WERI-Rb-1 (cell line): Measurements from ENCODE around the gene IRF5.
"Not testable (repeated sequence)": the region's sequence is repeated elsewhere in the genome, so short reads cannot be mapped to it uniquely, and the experiment has no call there.

ENCODE experiments used
- DNase-seq: peaks from one replicate; pipeline ENCODE4 v3.0.0-alpha.2; 2020
- H3K27ac ChIP-seq: fragments of 250-450 bp; sonication (Bioruptor Pico); 2 replicates; pipeline ENCODE4 v1.5.1; 2020; ENCODE audit warnings: mild to moderate bottlenecking, moderate library complexity
- H3K27me3 ChIP-seq: fragments of 250-450 bp; sonication (Bioruptor Pico); 2 replicates; pipeline ENCODE4 v1.5.1; 2021; ENCODE audit warnings: mild to moderate bottlenecking, low read depth, moderate library complexity; ENCODE audit not compliant: insufficient read depth, severe bottlenecking
- H3K36me3 ChIP-seq: fragments of 250-450 bp; sonication (Bioruptor Pico); 2 replicates; pipeline ENCODE4 v1.5.1; 2020; ENCODE audit warnings: mild to moderate bottlenecking, moderate library complexity
- H3K4me3 ChIP-seq: 2 replicates; pipeline ENCODE4 v1.5.1; 2011; ENCODE audit warnings: low read depth, mild to moderate bottlenecking, control low read depth, low read length
- H3K9me3 ChIP-seq: fragments of 250-450 bp; sonication (Bioruptor Pico); 2 replicates; pipeline ENCODE4 v1.5.1; 2021; ENCODE audit warnings: mild to moderate bottlenecking, moderate library complexity; ENCODE audit not compliant: severe bottlenecking
- TF ChIP-seq, protein P1 (sequence below): IDR thresholded peaks from 2 replicates; pipeline ENCODE4 v1.5.1; 2011; ENCODE audit warnings: low read depth, mild to moderate bottlenecking, control low read depth, inconsistent platforms, low read length

Gene IRF5

DNA sequence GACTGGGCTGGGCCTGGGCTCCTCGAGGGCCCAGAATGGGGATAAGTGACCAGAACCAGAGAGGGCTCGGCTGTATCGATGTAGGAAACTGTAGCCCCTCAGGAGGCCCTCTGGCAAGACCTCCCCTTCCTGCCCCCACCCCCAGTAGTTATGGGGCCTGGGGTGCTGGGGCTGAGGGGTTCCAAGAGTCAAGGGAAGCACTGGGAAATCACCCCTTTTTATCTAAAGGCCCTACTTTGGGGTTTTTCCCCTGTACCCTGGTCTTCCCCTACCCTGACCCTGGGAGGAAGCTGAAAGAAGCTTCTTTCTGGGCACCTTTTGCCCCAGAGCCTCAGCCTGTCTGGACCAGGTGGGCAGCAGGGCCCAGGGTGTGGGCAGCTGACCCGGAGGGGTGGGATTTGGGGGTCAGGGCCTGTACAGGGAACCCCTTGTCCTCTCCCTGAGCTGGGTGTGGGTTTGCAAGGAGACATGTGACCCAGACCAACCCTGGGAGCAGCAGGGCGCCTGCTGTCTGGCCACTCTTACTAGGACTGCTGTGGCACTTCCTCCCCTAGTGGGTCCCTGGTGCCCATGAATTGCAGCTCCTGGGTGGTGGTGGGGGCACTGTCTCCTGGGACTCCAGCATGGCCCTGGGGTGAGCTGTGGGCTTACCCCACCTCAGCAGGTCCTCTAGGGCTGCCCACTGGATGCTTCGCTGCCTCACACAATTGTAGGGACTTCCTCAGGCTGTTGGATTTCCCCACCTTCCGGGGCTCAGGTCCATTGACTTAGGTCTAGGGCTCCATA, 1.5 kb downstream of the IRF5 start:
- TF ChIP-seq, protein P1, sequence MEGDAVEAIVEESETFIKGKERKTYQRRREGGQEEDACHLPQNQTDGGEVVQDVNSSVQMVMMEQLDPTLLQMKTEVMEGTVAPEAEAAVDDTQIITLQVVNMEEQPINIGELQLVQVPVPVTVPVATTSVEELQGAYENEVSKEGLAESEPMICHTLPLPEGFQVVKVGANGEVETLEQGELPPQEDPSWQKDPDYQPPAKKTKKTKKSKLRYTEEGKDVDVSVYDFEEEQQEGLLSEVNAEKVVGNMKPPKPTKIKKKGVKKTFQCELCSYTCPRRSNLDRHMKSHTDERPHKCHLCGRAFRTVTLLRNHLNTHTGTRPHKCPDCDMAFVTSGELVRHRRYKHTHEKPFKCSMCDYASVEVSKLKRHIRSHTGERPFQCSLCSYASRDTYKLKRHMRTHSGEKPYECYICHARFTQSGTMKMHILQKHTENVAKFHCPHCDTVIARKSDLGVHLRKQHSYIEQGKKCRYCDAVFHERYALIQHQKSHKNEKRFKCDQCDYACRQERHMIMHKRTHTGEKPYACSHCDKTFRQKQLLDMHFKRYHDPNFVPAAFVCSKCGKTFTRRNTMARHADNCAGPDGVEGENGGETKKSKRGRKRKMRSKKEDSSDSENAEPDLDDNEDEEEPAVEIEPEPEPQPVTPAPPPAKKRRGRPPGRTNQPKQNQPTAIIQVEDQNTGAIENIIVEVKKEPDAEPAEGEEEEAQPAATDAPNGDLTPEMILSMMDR: no peak
- H3K36me3 ChIP-seq: no peaks in the 10 kb centered on the region
- no peak for DNase-seq
- H3K4me3 ChIP-seq: no peak overlapping the region
- no peak overlapping the region for H3K27ac ChIP-seq
- no peaks in the 10 kb centered on the region for H3K9me3 ChIP-seq
- H3K27me3 ChIP-seq: no peaks in the 10 kb centered on the region

DNA sequence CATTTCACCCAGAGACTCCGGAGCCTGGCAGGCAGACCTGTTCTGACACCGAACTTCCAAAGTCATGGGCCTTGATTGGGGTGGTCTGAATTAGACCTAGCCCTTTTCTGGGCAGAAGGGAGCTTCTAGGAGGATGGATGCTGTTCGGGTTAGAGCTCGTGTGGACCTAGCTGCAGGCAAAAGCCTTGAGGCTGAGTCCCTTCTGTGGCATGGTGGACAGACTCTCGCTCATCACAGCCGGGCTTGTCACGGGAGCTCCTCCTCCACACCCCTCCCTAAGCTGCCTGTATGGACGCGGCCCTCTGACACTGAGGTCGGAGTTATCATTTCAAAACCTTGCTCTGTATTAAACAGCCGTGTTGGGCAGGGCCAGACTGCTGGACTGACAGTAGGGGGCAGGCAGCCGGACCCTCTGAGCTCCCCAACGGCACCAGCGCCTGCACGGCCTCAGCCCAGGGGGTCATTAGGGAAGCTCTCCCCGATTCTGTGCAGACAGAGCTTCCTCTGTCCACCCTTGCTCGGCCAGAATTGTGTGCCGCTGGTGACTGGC, 2.2 kb downstream of the IRF5 start:
- H3K9me3 ChIP-seq: no peaks in the 10 kb centered on the region
- no peak overlapping the region for H3K4me3 ChIP-seq
- H3K36me3 ChIP-seq: no peaks in the 10 kb centered on the region
- H3K27me3 ChIP-seq: no peaks in the 10 kb centered on the region
- H3K27ac ChIP-seq: no peak overlapping the region
- no peak for DNase-seq
- TF ChIP-seq, protein P1: no peak

DNA sequence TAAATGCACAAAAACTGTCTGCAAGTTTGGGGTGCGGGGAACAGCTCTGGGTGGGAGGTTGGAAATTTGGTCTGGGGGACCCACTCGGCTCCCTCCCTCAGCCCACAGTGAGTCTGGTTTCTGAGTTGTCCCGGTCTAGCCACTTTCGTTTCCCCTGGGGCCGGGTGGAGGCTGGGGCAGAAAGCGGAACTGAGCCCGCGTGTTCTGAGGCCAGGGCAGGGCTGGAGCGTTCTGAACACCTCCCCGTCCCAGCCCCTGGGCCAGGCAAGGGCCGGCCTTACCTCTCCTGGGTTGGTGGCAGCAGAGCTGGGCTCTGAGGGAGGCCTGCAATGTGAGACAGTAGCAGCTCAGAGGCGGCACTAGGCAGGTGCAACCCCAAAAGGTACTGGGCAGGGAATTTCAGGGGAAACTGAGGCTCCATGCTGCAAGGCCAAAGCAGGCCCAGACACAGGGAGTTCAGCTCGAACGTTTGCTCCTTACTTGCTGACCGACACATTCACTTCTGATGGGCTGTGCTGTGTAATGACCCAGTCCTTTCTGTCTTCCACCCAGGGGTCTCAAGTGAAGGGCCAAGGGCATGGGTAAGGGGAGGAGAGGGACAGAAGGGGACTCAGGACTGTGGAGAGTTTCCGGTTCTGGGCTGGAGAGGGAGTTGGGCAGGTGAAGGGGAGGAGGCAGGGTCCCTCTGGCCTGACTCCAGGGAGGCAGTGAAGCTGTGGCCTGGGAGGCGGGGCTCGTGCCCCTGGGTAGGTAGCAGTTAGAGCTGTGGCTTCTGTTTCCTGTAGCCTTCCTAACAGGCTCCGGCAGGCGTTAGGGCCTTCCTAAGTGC, 3.0 kb downstream of the IRF5 start:
- H3K4me3 ChIP-seq: no peak overlapping the region
- H3K9me3 ChIP-seq: no peaks in the 10 kb centered on the region
- no peak for DNase-seq
- H3K27me3 ChIP-seq: no peaks in the 10 kb centered on the region
- no peaks in the 10 kb centered on the region for H3K36me3 ChIP-seq
- no peak overlapping the region for H3K27ac ChIP-seq
- TF ChIP-seq, protein P1: no peak

DNA sequence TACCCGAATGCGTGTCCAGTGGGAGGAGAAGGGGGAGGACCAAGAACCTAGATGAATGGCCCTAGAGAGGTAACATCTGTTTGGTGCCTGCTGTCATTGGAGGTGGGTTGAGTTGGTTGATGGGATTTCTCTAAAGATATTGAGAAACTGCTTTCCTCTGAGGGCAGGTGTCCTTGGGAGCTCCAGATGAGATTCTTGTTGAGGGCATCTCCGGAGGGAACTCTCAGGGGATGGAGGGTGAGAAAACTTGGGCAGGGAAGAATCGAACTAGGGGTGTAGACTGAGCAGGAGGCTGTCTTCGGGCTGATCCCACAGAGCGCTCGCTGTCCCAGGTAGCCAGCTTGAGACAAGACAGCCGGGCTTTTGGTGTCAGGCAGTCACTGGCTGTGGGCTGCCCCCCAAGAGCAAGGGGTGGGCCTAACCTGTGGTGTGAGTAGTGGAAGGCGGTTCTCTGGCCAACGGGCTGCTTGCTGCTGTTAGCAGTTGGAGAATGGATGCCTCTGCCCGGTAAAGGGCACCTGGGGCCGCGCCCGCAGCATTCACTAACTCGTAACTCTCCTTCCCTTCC, 3.7 kb downstream of the IRF5 start:
- no peaks in the 10 kb centered on the region for H3K27me3 ChIP-seq
- no peaks in the 10 kb centered on the region for H3K36me3 ChIP-seq
- no peak overlapping the region for H3K27ac ChIP-seq
- no peak overlapping the region for H3K4me3 ChIP-seq
- no peaks in the 10 kb centered on the region for H3K9me3 ChIP-seq
- no peak for DNase-seq
- TF ChIP-seq, protein P1: no peak

DNA sequence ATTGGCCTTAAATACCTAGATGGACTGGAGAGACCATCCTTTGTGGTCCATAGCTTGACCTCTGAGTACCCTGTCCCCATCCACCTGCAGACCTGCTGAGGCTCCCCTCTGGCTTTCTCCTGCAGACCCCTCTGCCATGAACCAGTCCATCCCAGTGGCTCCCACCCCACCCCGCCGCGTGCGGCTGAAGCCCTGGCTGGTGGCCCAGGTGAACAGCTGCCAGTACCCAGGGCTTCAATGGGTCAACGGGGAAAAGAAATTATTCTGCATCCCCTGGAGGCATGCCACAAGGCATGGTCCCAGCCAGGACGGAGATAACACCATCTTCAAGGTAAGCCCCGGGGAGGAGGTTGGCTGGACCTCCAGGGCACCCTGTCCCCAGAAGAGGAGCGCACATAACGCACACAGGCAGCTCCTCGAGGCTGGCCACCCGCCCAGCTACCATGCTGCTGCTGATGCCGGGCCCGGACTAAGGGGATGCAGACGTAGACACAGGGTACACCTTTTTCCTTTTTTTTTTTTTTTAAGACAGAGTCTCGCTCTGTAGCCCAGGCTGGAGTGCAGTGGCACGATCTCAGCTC, 4.3 kb downstream of the IRF5 start:
- DNase-seq: no peak
- Histone ChIP-seq H3K9me3 (no peaks in the 10 kb centered on the region), H3K27ac (no peak overlapping the region), H3K4me3 (no peak overlapping the region), H3K27me3 (no peaks in the 10 kb centered on the region), H3K36me3 (no peaks in the 10 kb centered on the region)
- TF ChIP-seq, protein P1: no peak

DNA sequence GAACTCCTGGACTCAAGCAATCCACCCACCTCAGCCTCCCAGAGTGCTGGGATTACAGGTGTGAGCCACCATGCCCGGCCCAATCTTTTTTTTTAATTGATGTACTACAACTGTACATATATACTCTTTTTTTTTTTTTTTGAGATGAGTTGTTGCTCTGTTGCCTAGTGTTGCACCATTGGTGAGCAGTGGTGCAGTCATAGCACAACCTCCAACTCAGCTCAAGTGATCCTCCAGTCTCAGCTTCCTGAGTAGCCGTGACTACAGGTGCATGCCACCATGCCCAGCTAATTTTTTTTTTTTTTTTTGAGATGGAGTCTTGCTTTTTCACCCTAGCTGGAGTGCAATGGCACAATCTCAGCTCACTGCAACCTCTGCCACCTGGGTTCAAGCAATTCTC, 5.5 kb downstream of the IRF5 start:
- not testable (repeated sequence) for H3K4me3 ChIP-seq, H3K9me3 ChIP-seq, H3K27ac ChIP-seq, H3K36me3 ChIP-seq, H3K27me3 ChIP-seq, DNase-seq
